Left colon (tissue), 2 donors: ENCODE measurements around the gene XKR7. TPM values are rescaled to one million over a fixed set of nuclear protein-coding genes. Genes with fewer than 3 reads are reported as not detected.

ENCODE experiments used
- ATAC-seq: fragments of 200-7000 bp; cut with Tn5 transposase; one replicate; pipeline ENCODE4 v1.9.1; 2020; ENCODE audit warnings: mild to moderate bottlenecking, moderate library complexity
- DNase-seq, 2 donors: peaks; one replicate each; pipeline ENCODE4 v3.0.0-alpha.2; 2020
- intact Hi-C, 2 donors: fragments of 100-400 bp; cut with DNase I in 1 of 2; cut with micrococcal nuclease in 1 of 2; formaldehyde crosslinking; loops; one replicate each; pipeline versions ENCODE4 v1.11.2 to v1.14.0; 2022; cut with DNase I, micrococcal nuclease
- total RNA-seq, 2 donors: library from RNA; stranded (reverse); fragmentation: NEBNext Ultra II Directional; extraction: Animal tissue kit (Norgen Biotek cat#: 25700); gene quantifications; one replicate each; pipeline ENCODE4 v1.2.1, GENCODE V29; 2021
- donor health status: DM: no; HTN: no; CAD: no.
- donor health status: DM: yes; HTN: yes; CAD: no.

XKR7 gene
- total RNA-seq, 2 donors from 2014 or later, result 0.06 to 0.11 TPM

GRCh38 chr20:32006053-32006452 is 38.1 kb downstream of the XKR7 start:
- DNase-seq, result no peak
- intact Hi-C loops, result no loop called here
- ATAC-seq, result no peak

DNA sequence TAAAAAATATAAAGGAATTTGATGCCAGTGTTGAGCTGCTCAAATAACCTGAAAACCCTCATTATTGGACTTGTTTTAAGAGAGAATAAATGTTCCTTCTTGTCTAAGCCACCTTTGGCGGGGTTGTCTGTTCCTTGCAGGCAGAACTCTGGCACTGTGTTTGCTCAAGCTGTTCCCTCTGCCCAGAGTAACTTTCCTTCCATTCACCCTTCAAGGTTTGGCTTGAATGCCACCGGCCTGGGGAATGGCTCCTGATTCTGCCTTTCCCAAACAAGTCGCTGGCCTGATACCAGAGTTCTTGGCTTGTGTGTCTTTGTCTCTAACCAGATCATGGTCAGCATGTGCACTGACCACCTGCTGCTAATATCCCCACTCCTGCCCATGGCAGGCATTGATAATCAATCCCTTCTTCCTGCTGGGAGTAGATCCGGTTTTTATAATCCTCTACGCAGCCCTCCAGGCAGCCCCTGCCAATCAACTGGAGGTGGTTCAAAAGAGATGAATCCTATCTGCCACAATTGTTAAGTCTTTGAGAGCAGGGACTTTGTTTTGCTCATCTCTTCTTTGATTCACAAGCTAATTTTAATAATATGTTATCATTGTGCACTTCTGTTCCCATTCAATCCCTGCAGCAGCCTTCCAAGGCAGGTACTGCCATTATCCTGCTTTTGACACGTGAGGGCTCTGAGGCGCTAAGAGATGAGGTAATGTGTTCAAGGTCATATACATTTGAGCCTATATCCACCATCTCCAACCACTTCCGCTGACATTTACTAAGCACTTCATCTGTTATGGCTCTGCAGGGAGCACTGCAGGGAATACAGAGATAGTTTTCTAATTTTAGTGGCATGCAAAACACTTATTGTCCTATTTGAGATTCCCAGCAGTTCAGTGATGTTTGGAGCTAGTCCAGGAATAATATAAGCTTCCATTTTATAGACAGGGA is 39.2 kb downstream of the XKR7 start:
- intact Hi-C loops, result no loop called here
- DNase-seq (no peak), ATAC-seq (no peak)

DNA sequence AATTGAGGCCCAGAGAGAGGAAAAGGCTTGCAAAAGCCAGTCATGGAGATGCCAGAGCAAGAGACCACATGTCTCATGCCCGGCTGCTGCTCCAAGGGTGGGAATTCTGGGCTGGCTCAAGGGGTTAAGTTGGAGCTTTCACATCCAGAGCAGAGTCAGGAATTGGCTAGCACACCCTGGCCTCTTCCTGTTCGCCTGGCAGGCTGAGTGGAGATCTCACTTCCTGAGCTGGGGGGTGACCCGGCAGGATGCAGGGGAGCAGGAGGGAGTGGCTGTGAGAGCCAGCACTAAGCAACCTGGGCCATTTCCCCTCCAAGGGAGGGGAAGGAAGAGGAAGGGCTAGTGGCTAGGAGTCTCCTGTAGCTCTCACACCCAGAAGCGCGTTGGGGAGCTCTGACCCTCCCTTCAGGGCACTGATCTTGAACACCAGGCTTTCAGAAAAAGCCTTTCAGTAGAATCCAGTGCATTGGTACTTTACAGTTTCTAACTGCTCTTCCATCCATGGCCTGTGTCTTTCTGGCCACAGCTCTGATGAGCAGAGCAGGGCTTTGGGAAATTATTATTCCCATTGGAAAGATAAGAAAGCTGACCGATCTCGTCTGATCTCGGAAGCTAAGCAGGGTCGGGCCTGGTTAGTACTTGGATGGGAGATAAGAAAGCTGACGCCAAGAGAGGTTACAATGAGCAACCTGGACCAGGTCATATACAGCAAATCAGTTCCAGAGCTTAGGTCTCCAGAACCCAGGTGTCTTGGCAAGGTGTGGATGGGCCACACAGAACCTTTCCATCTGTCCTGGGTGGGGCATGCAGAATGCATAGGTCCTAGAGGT is 40.1 kb downstream of the XKR7 start:
- no peak for ATAC-seq
- intact Hi-C loops, result no loop called here
- DNase-seq, result no peak

GRCh38 chr20:32009564-32009963 is 41.6 kb downstream of the XKR7 start:
- ATAC-seq (no peak), DNase-seq (no peak)
- intact Hi-C loops, result no loop called here

DNA sequence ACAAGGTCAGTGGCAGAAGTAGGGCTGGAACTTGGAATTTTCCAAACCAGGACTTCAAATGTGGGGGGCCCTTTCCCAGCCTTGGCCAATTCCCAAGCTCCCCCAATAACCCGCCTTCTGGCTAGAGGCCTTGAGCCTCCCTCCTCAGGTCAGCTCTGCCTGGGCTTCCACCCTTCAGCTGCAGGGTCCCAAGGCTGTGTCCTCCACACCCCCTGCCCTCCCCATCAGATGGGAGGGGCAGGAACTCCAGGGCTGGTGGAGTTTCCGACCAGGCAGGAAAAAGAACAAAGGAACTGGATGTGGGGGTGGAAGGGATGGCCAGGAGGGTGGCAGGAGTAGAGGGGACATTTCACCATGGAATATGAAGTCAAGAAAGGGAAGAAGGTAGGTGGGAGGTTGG is 42.1 kb downstream of the XKR7 start, which contains the start of gene CCM2L:
Gene CCM2L, plus strand, starts transcription at position 338 of the 400 bp plus-strand sequence. Its CDS starts 17 bp downstream, at position 355.
- DNase-seq, result no peak
- intact Hi-C loops, result no loop called here
- no peak for ATAC-seq

GRCh38 chr20:32010666-32011065 is 42.7 kb downstream of the XKR7 start:
- intact Hi-C loops, result no loop called here
- DNase-seq, result no peak
- ATAC-seq, result no peak

- DNase-seq (no peak), ATAC-seq (no peak)
- intact Hi-C loops, result no loop called here
Observed at GRCh38 chr20:32012159-32012688, 44.3 kb downstream of the XKR7 start.

- DNase-seq (no peak), ATAC-seq (no peak)
- intact Hi-C loops, result no loop called here
Observed at GRCh38 chr20:32013326-32013725, 45.4 kb downstream of the XKR7 start.

DNA sequence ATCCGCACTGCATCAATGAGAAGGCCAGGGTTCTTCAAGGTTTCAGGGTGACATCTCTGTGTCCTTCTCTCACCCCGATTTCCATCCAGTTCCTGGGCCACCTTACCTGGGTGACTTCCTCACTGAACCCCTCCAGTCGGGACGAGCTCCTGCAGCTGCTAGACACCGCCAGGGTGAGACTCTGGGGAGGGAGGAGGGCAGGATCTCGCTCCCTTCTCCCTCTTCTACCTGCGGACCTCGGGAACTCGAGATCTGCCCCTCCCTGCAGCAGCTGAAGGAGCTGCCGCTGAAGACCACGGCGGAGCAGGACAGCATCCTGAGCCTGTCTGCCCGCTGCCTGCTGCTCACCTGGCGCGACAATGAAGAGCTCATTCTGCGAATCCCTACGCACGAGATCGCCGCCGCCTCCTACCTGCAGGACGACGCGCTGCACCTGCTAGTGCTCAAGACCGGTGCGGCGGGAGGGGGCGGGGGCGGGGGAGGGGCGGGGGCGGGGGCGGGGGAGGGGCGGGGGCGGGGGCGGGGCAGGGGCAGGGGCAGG is 49.8 kb downstream of the XKR7 start:
- intact Hi-C loops, result no loop called here
- peak; percentile 57 to 77 for DNase-seq
- ATAC-seq, result peak; percentile 89

DNA sequence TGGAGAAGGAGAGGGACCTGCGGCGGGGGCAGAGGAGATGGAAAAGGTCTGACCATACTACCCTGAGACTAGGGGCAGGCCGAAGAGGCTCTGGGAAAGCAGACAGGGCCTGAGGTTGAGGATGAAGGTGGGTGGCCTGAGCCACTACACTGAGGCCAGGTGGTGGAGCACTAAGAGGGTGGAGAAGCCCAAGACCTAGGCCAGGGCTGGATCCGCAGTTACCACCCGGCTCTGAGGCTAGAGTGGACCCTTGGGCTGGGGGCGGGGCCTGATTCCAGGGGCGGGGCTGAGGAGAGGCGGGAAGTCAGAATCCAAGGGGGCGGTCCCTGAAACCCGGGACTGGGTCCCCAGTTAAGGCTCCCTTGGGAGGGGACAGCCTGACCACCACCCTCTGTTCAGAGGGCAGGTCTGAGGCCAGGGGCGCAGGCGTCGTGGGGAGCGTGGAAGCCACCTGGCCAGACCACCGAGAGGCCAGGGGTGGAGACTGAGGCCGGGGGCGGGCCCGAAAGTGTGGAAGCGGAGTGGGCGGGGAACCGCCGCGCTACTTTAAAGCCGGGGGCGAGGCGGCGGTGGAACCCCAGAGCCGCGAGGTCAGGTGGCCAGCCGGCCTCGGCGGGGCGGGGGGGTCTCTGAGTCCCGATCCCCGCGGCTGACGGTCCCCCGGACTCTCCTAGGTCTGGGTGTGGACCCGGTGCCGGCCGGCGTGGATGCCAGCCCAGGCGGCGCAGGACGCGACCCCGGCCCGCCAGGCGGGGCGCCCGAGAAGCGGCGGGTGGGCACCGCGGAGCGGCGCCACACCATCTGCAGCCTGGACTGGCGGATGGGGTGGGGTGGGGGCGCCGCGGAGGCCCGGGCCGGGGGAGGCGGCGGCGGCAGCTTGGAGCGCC is 50.6 kb downstream of the XKR7 start:
- intact Hi-C loops, result no loop called here
- ATAC-seq (peak; percentile 85), DNase-seq (peak; percentile 62 to 77)

DNA sequence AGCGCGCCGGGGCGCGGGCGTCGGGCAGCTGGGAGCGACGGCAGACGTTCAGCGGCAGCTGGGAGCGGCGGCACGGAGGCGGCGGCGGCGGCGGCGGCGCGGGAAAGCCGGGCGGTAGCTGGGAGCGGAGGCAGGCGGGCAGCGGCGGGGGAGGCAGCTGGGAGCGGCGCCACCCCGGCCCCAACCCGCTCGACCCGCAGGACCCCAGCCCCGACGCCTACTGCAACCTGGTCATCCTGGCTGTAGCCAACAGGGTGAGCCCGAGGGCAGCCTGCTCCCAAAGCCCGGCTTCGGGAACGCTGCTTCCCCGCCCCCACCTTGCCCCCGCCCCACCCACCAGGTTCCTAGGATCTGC is 51.2 kb downstream of the XKR7 start:
- intact Hi-C loops, result no loop called here
- ATAC-seq, result peak; percentile 24
- peak in 1 of 2 donors; percentile 28 for DNase-seq

DNA sequence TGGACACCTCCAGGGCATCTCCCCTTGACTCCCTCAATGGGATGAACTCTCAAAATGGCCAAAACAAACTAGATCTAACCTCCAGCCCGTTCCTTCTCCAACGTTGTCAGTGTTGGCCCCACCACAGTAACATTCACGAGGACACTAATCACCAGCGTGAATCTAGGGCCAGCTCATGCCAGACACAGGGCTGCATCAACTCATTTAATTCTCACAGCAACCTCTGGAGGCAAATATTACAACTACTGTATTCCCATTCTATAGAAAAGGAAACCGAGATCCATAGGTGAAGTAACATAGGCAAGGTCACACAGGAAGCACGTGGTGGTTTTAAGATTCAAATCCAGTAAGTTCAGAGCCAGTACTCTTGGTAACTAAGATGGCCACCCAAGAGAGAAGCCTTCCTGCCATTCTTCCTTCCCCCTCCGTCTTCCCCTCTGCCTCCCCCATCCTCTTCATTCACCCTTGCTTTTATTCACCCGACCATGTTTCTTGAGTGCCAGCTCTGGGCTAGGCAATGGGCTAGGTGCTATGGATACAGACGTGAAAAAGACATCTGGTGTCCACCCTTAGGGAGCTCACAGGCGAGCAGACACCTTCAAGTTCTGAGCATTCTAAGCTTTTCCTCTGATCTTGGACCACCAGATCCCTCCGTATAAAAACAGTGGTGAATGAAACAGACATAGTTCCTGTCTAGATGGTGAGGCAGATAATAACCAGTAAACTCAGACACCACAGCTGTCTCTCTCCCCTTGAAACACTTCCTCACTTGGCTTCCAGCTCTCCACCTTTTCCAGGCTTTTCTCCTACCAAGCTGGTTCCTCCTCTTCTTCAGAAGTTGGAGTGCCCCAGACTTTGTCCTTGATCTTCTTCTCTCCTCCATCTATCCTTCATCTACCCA is 51.9 kb downstream of the XKR7 start:
- no peak for ATAC-seq
- intact Hi-C loops, result no loop called here

DNA sequence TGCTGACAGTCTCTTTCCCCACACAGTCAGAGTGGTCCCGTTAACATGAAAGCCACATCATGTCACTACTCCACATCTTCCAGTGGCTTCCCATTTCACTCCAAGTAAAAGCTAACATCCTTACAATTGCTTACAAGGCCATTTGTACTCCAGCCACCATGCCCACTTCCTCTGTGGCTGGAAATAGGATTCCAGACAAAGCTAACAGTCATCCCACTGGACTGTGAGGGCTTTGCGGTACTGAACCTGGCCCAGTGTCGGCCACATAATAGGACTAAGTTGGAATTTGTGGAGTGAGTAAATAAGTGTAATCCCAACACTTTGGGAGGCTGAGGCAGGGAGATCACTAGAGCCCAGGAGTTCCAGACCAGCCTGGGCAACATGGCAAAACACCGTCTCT is 53.1 kb downstream of the XKR7 start:
- ATAC-seq (no peak), DNase-seq (no peak)
- intact Hi-C loops, result no loop called here

More for the DNA sequence above, 51.9 kb downstream of the XKR7 start:
- no peak for DNase-seq

DNA sequence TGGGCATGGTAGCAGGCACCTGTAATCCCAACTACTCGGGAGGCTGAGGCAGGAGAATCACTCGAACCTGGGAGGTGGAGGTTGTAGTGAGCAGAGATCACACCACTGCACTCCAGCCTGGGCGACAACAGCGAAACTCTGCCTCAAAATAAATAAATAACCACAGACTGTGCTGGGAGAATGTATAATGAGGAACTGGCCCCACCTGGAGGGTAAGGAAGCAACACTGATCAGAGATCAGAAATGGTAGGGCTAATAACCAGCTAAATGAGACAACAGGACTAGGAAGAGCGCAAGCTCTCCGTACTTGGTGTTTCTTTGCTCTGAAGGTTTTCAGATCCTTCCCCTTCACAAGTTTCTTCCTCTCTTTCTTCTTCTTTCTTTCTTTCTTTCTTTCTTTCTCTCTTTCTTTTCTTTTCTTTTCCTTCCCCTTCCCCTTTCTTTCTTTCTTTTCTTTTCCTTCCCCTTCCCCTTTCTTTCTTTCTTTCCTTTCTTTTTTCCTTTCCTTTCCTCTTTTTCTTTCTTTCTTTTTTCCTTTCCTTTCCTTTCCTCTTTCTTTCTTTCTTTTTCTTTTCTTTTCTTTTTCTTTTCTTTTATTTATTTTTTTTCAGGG is 56.8 kb downstream of the XKR7 start:
- DNase-seq (no peak), ATAC-seq (no peak)
- intact Hi-C loops, result no loop called here

GRCh38 chr20:32027643-32028042 is 59.7 kb downstream of the XKR7 start:
- ATAC-seq (no peak), DNase-seq (no peak)
- intact Hi-C loops, result no loop called here

DNA sequence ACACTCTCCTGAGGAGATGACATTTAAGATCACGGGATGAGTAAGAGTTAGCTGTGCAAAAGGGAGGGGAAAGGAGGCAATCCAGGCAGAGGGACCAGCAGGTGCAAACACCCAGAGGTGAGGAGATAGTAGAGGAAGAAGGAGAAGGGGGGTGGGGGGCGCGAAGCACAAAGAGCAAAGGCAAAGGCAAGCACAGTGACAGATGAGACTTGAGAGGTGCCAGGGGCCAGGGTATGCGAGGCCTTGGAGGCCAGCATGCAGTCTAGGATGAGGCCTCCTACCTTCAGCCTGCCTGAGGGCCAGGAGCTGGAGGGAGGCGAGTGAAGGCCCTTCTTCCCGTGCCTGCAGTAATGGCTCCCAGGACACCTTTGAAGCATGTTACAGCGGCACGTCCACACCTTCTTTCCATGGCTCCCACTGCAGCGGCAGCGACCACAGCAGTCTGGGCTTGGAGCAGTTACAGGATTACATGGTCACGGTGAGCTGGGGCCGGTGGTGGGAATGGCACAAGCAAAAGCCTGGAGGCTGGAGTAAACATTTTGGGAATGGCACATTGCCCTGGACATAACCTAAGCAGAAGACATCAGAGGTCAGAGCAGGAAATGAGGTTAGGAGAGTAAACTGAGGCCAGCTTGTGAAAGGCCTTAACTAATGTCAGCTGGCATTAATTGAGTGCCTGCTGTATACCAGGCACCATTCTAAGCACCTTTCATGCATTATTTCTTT is 60.9 kb downstream of the XKR7 start:
- no peak for DNase-seq
- intact Hi-C loops, result no loop called here

More for the DNA sequence above, 60.9 kb downstream of the XKR7 start:
- ATAC-seq, result no peak
